Measurements from ENCODE around the gene MCC.

Gene MCC

DNA sequence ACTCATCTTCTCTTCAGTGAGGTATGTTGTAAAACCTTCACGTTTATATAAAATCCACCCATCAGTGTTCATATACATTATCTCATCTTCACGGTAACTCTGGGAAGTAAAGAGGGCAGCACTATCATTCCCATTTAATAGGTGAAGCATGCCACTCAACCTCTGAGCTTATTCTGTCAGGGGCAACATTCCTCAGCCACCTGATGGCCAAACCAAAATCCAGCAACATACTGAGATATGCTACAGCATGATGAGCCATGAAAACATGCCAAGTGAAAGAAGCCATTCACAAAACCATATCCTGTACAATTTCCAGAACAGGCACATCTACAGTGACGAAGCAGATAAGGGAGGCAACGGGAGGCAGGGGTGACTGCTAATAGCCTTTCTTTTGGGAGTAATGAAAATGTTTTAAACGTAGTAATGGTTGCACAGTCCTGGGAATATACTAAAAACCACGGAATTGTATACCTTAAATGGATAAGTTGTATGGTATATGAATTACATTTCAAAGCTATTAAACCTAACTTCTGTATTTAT lies 220.8 kb downstream of the MCC start:
- DNase-seq, result no peak

- DNase-seq, result no peak
Observed at GRCh38 chr5:113266913-113267227, 221.4 kb downstream of the MCC start.

GRCh38 chr5:113266227-113266912 lies 221.9 kb downstream of the MCC start:
- no peak for DNase-seq

- DNase-seq, result no peak
Observed at GRCh38 chr5:113265190-113265589, 223.1 kb downstream of the MCC start.

- no peak for DNase-seq
Observed at GRCh38 chr5:113264046-113264445, 224.2 kb downstream of the MCC start.

DNA sequence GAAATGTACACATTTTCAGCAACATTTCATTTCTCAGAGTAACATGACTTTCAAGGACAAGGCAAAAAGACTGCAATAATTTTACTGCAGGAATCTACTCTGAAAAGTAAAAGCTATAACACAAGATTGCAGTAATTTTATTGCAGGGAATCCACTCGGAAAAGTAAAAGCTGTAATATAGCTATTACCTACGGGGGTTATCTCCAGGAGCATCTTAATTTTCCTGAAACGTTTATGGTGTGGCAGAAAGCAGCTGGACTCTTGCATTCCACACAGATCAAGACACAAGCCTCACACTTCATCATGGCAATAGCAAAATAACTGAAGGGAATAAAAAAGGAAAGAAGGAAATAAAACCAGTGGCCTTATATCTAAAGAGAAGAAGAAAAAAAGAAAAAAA lies 224.7 kb downstream of the MCC start:
- no peak for DNase-seq

- no peak for DNase-seq
Observed at GRCh38 chr5:113262674-113263073, 225.6 kb downstream of the MCC start.

GRCh38 chr5:113259034-113259433 lies 229.2 kb downstream of the MCC start:
- DNase-seq, result no peak

- DNase-seq, result no peak
Observed at GRCh38 chr5:113257545-113257944, 230.7 kb downstream of the MCC start.

- DNase-seq, result peak; percentile 72
Observed at GRCh38 chr5:113256671-113257452, 231.4 kb downstream of the MCC start.

DNA sequence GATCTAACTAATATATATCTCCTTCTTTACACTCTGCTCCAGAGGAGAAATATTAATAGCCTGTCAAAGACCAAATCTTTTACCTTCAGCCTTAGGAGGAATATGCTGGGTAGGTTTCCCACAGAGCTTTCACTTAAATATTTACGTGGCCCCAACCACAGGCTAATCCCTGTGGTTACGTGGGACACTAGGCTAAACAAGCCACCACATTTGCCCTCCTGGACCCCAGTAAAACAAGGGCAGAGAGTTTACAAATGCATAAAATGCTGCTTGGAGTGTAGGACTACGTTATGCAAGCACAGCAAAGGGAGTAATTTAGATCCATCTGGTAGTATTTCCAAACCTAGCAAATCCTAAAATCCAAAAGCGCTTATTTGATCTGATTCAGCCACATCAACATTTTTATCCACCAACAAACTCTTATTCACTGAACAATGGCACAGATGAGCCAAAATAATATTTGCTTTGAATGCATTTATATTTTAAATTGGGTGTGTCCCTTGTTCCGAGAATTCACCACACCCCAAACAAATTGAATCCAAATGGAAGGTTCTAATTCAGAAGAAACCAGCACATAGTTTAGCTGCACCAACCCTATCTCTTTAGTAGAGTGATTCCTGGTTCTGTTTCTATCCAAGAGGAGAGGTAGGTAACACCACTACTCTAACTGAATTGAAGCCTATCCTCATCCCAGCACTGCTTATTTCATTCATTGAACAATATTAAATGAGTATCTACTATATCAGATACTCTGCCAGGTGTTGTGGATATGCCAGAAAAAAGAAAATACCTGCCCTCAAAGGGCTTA lies 232.5 kb downstream of the MCC start:
- DNase-seq, result no peak

- DNase-seq, result no peak
Observed at GRCh38 chr5:113255105-113255504, 233.1 kb downstream of the MCC start.

DNA sequence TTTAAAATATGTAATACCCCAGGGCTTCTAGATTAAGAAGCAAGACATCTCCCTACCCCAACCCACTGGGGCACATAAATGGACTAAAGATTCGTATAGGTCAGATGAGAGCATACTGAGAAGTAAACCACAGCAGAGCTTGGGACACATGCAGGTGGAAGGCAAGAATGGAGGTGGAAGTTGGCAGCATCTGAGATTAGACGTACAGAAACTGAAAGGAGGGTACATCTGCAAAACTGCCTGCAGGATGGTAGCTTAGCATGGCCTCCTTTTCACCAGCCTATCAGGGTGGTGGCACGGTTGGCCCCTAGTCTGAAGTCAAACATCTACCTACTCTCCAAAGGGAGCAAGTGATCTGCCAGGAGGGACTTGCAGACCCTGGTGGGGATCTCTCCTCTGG lies 235.2 kb downstream of the MCC start:
- DNase-seq, result peak; percentile 29

DNA sequence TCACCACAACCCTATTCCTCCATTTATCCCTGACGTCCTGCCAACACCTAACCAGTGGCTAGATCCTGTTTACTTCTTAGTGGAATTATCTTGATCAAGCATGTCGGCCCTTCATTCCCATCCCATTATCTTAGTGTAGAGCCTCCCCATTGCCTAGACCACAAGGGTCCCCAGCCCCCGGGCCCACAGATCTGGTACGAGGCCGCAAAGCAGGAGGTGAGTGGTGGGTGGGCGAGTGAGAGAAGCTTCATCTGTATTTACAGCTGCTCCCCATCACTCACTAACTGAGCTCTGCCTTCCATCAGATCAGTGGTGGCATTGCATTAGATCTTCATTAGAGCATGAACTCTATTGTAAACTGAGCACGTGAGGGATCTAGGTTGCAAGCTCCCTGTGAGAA lies 236.2 kb downstream of the MCC start:
- no peak for DNase-seq

DNA sequence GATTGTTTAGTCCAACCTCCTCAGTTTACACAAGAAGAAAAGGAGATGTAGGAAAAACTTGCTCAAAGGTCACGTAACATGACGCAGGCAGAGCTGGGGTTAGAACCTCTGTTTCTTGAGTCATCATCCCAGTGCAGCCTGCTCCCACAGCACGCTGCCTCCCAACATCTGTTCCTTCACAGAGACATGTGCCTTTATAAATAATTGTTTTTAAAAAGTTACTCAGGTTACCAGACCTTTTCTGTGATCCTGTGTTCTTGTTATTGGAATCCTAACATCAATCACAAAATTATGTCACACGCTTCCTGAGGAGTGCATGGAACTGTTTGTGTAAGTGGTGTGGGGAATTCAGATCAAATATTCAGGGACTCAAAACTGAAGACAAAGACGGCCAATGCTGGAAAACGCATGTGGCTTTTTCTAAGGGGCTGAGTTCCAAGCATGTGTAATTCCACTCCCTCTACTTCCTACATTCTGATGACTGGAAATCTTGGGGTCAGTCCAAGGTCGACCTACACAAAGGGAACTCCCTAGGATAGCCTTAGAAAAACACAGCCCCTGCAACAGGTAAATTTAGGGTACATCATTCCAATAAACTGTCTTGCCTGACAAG lies 237.8 kb downstream of the MCC start:
- DNase-seq, result no peak

GRCh38 chr5:113249206-113249605 lies 239.0 kb downstream of the MCC start:
- DNase-seq, result no peak

DNA sequence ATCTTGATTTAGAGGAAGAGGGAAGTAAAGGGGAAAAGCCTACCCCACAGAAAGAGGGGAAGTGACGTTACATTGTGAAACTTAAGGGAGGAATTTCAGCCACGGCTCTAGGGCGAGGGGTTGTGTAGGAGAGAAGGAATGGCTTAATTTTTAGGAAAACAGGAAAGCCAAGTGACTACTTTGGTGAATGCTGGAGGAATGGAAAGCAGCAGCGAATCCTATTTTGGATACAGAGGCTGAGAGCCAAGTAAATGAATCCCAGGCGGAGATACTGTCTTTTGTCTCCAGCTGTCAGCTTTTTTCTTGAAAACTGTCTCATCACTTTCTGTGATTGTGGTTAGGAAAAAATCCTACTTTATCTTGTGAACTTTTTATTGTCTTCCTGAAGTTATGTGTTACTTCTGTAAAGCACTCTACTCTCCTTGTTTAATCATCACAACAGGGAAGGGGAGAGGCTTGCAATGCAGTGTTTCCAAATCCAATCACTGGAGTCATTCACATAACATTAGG lies 241.8 kb downstream of the MCC start:
- no peak for DNase-seq

- no peak for DNase-seq
Observed at GRCh38 chr5:113245427-113246225, 242.6 kb downstream of the MCC start.

- DNase-seq, result no peak
Observed at GRCh38 chr5:113244966-113245365, 243.3 kb downstream of the MCC start.

GRCh38 chr5:113243349-113243664 lies 244.9 kb downstream of the MCC start:
- no peak for DNase-seq

- no peak for DNase-seq
Observed at GRCh38 chr5:113242481-113243348, 245.5 kb downstream of the MCC start.

Measured in RPMI8226 (cell line).